Coronary artery (tissue), 2 donors: ENCODE data around the gene LIPN.

ENCODE experiments used
- DNase-seq: peaks from one replicate; pipeline ENCODE4 v3.0.0-alpha.2; 2017; ENCODE audit warnings: low spot score
- H3K27ac ChIP-seq, 2 donors: fragments of 200-600 bp; sonication (generic); one replicate each; pipeline ENCODE4 v1.5.1; 2016 to 2019
- H3K4me3 ChIP-seq: fragments of 200-600 bp; sonication (generic); 2 replicates; pipeline ENCODE4 v1.5.1; 2016; ENCODE audit warnings: mild to moderate bottlenecking, moderate library complexity
- CTCF ChIP-seq: fragments of 200-600 bp; sonication (generic); IDR thresholded peaks from one replicate; pipeline ENCODE4 v1.5.1; 2019; ENCODE audit warnings: antibody characterized with exemption

LIPN gene

GRCh38 chr10:88755753-88756152 is 4.1 kb upstream of the LIPN start:
- TF ChIP-seq CTCF, result no peak
- no peak for DNase-seq
- Histone ChIP-seq H3K4me3 (no peak overlapping the region), H3K27ac (no peak overlapping the region)

- Histone ChIP-seq H3K27ac (no peak overlapping the region), H3K4me3 (no peak overlapping the region)
- DNase-seq, result no peak
- no peak for TF ChIP-seq CTCF
Observed at GRCh38 chr10:88756660-88757059, 3.2 kb upstream of the LIPN start.

GRCh38 chr10:88762906-88763305 is 3.1 kb downstream of the LIPN start:
- no peak for TF ChIP-seq CTCF
- H3K27ac ChIP-seq, result no peak overlapping the region
- no peak overlapping the region for H3K4me3 ChIP-seq
- DNase-seq, result no peak

GRCh38 chr10:88763441-88763840 is 3.6 kb downstream of the LIPN start:
- no peak overlapping the region for H3K4me3 ChIP-seq
- TF ChIP-seq CTCF, result no peak
- no peak for DNase-seq
- no peak overlapping the region for H3K27ac ChIP-seq

- no peak for DNase-seq
- no peak overlapping the region for H3K4me3 ChIP-seq
- no peak overlapping the region for H3K27ac ChIP-seq
- TF ChIP-seq CTCF, result no peak
Observed at GRCh38 chr10:88764110-88764509, 4.3 kb downstream of the LIPN start.

GRCh38 chr10:88765816-88766215 is 6.0 kb downstream of the LIPN start:
- H3K27ac ChIP-seq, result no peak overlapping the region
- TF ChIP-seq CTCF, result no peak
- no peak for DNase-seq

GRCh38 chr10:88769384-88769783 is 9.6 kb downstream of the LIPN start:
- no peak for TF ChIP-seq CTCF
- Histone ChIP-seq H3K4me3 (no peak overlapping the region), H3K27ac (no peak overlapping the region)
- no peak for DNase-seq

More at GRCh38 chr10:88765816-88766215, 6.0 kb downstream of the LIPN start:
- H3K4me3 ChIP-seq, result no peak overlapping the region
